SH-SY5Y (cell line): Measurements from ENCODE around the gene MCM10.

ENCODE experiments used
- GATA2 ChIP-seq: IDR thresholded peaks from 2 replicates; pipeline ENCODE4 v1.6.1; 2011; ENCODE audit warnings: mild to moderate bottlenecking, low read depth, low read length
- GATA3 ChIP-seq: IDR thresholded peaks from 2 replicates; pipeline ENCODE4 v1.6.1; 2011; ENCODE audit warnings: low read depth, mild to moderate bottlenecking, low read length, moderate library complexity

Gene MCM10

DNA sequence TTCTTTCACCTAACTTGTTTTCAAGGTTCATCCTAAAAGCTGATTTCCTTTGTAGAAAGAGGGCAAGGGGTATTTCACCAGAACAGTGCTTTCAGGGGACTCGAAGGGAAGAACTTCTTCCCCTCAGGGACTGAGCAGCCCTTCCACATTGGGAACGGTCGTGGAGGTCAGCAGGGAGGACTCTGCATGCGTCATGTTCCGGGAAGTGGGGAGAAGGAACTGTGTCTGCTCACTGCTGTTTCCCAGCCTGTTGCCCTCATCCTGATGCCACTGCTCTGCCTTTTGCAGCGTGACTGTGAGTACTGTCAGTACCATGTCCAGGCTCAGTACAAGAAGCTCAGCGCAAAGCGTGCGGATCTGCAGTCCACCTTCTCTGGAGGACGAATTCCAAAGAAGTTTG lies 27.2 kb downstream of the MCM10 start:
- TF ChIP-seq GATA2 (no peak), GATA3 (no peak)

DNA sequence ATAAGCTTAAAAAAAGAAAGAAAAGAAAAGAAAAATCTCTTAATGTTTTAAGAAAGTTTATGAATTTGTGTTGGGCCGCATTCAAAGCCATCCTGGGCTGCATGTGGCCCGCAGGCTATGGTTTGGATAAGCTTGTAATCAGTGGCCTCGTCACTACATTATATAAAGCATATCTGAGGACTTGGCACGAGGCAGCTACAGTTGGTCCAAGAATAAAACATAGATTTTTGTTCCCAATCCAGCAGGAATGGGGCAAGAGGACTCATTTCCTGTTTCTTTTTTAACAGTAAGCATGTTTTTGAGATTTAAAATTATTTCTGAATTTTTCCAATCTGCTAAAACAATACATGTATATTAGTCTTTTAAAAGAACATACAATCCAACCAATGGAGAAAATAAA lies 28.6 kb downstream of the MCM10 start:
- TF ChIP-seq GATA2 = no peak
- no peak for TF ChIP-seq GATA3

DNA sequence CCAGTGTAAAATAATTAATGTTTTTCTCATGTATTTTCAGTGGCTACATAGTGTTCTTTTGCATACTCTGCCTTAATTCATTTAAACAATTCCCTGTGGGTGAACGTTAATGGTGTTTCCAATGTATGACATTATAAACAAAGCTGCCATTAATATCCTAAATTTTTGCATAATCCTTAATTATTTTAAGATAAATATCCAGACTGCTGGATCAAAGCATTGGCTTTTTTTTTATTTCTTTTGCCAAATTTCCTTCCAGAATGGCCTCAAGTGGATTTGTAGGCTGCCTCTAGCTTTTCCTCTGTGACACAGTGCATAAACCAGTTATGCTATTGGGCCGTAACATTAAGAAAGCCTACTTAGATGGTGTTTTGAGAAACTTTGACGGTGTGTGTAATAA lies 29.5 kb downstream of the MCM10 start:
- TF ChIP-seq GATA3 = no peak
- no peak for TF ChIP-seq GATA2

DNA sequence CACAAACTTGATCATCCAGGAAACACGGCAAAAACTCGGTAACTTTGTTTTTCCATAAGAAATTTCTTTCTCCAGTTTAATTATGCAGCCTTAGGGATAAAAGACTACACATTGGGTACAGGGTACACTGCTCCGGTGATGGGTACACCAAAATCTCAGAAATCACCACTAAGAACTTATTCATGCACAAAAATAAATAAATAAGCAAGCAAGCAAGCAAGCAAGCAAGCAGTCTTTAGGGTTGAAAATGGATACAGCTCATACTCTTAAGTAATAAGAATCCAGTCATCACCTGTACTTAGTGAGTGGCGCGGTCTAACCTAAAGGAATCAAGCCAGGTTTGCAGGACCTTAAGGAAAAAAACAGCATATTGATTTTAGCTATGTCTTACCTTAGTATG lies 30.0 kb downstream of the MCM10 start:
- no peak for TF ChIP-seq GATA2
- TF ChIP-seq GATA3 = no peak

DNA sequence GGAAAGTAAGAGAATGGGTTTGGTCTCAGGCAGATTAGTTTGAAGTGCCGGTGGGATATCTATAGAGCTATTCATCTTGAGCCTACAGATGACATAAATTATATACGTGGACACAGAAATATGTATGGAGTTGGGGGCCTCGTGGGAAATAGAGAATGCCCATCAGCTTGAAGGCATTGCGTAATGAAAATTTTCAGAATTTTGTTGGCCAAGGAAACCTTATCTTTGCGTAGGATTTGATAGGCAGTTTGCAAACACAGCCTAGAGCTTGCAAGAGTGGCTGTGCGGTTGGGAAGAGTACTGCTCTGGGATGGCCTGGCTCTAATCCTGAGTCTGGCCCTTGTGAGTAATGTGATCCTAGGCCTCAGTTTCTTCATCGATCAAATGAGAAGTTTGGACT lies 32.3 kb downstream of the MCM10 start:
- no peak for TF ChIP-seq GATA3
- no peak for TF ChIP-seq GATA2

DNA sequence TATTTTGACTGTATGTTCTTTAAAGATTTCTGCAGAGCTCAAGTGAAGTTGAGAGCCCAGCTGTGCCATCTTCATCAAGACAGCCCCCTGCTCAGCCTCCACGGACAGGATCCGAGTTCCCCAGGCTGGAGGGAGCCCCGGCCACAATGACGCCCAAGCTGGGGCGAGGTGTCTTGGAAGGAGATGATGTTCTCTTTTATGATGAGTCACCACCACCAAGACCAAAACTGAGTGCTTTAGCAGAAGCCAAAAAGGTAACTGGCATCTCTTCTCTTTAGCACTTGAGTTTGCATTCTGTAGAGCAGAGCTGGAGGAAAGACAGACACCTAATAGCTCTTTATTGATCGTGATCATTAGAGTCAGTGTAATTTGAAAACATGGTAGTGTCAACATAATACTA lies 33.7 kb downstream of the MCM10 start:
- TF ChIP-seq GATA2 (no peak), GATA3 (no peak)

DNA sequence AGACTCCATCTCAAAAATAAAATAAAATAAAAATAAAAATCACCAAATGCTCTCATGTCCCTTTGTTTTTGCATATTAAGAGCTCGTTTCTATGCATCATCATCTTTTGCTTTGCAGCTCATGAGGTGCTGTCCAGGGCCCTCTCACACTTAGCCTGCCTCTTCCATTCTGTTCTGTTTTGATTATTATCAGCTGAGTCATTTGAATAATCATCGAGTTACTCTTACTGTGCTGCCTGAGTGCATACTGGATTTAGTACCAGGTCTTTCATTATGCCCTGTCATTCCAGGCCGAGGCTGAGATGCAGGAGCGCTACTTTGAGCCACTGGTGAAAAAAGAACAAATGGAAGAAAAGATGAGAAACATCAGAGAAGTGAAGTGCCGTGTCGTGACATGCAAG lies 39.8 kb downstream of the MCM10 start:
- TF ChIP-seq GATA2 (no peak), GATA3 (no peak)

DNA sequence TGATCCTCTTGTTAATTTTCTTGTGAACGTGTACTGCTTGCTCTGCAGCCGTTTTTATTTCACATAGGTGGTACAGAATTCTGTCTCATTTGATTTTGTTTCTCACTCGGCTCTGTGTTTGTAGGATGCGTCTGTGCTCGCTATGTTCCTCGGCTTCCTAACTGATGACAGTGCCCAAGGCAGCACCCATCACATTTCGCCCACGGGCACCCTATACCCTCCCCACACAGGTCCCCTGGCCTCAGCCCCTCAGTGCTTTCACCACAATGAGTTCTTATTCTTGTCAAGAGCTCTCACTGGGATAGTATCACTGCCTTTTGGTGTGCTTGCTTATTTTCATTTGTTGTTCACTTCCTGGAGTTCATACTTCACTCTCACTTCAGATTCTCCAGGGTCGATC lies 44.7 kb downstream of the MCM10 start:
- TF ChIP-seq GATA2 (no peak), GATA3 (no peak)

DNA sequence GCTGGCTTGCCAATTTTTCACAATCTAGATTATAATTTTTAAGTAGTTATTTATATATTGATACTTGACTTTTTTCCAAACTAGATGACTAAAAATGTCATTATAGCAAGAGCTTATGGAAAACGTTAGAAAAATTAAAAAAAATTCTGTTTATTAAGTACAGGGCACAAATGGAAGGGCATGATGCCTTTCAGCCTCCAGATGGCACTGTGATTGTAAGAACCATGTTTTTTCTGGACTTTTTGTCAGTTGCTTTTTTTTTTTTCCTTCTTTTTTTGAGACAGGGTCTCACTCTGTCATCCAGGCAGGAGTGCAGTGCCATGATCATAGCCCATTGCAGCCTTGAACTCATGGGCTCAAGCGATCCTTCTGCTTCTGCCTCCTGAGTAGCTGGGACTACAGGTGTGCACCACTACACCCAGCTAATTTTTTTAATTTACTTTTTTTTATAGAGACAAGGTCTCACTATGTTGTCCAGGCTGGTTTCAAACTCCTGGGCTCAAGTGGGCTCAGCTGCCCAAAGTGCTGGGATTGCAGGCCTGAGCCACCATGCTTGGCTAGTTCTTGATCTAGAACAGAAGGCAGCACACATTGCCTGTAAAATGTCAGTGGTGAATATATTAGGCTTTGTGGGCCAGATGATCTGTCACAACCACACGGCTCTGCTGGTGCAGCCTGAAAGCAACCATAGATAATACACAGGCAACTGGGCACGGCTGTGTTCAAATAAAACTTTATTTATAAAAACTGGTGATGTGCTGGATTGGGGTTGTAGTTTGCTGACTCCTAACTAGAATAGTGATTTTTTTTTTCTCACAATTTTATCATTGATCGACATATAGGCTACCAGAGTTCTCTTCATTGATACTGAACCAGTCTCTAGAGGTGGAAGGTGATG lies 45.4 kb downstream of the MCM10 start:
- TF ChIP-seq GATA3 (no peak), GATA2 (no peak)

DNA sequence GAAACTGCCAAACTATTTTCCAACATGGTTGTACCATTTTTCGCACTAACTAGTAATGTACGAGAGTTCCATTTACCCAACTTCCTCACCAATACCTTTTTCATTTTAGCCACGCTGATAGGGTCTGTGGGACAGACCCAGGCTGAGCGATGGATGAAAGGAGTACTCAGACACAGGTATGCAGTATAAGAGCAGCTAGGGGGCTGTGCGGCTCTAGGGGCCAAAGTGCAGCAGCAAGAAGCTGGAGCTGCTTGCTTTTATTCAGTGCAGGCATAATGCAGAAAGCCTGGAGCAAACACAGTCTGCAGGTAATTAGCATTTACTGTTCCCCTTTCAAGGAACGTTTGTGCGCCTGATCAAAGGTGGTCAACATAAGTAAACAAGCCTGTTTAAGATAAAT lies 51.8 kb downstream of the MCM10 start:
- TF ChIP-seq GATA3 (no peak), GATA2 (no peak)

DNA sequence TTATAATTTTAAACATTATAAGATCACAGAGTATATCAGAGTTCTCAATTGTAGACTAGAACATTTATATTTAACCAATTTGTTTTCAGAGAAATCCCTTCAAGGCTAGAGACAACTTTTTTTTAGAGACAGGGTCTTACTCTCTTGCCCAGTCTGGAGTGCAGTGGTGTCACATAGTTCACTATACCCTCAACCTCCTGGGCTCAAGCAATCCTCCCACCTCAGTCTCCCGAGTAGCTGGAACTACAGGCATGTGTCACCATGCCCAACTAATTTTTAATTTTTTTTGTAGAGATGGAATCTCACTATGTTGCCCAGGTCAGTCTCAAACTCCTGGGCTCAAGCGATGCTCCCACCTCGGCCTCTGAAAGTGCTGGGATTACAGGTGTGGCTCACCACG lies 57.5 kb downstream of the MCM10 start:
- TF ChIP-seq GATA3 (no peak), GATA2 (no peak)

DNA sequence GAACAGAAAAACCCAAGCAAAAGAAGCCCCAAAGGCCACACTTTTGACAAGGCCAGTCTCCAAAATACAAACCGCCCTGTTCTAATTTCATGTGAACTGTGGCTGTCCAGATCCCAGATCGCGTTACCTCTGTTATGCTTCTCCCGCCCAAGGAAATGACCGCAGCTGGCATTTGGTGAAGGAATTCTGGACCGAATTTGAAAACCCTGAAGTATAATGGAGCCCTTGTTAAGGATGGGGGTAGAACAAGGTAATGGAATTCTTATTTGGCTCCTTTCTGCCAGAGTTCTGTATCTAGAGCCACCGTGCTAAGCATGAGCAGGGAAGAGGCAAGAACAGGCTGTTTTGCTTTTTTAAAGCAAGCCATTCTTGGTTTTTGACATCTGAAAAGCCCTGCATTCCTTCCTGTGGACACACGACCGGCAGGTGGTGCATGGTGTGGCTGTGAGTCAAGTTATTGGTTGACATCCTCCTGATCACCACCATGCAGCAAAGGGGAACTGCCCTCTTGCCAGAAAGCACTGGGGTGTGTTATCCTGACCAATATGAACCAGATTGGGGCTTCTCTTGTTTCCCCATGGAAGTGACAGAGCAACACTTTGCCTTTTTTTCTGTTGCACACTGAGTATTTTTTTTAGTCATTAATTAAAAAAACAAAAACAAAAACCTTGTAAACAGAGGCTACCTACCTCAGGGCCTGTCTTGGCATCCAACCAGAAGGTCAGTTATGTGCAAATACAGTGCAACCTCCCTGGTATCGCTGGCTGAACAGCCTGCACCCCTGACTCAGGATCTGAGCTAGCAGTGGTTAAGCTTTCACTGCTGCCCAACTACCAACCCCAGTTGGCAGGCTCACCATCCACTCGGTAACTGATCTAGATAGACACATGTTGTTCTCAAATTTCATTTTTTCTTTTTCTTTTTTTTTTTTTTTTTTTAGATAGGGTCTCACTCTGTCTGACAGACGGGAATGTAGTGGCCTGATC lies 58.6 kb downstream of the MCM10 start:
- TF ChIP-seq GATA3 (no peak), GATA2 (no peak)

DNA sequence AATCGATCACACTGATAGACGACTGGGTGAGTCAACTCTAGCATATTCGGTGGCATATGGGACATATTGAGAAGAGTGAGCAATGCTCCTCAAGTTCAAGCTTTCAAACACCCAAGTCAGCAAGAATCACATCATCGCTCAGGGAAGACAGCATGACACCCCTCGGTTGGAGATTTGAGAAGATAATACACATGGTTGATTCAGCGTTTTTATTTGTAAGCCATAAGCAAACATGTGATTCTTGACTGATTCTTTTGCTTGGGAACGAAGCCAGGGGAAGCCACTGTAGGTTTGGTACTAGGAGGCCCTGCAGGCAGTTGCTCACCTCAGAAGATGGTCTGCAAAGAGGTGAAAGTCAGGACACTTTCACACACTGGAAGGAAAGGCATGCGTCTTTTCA lies 60.2 kb downstream of the MCM10 start:
- TF ChIP-seq GATA3 (no peak), GATA2 (no peak)

DNA sequence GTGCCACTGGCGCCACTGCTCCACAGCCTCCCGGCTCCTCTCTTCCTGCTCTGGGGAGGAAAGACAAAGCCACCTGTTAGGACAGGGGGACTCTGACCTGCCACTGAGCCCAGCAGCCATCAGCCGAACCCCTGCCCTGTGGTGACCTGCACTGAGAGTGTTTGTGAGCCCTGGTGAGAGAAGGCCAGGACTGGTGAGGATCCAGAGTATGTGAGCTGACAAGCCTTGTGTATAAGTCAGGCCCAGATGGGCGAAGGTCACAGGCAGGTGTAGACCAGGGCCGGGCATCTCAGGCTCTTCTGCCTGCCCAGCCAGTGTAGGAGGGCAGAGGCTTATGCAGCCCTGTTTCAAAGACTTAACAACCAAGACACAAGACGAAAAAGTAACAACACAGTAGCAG lies 60.8 kb downstream of the MCM10 start:
- TF ChIP-seq GATA2 = no peak
- TF ChIP-seq GATA3 = no peak
